ENCODE data around the gene CEP57.
A peak's percentile ranks its signal among the peaks of the same experiment; 100 is the strongest.
"Not testable (repeated sequence)": the region's sequence is repeated elsewhere in the genome, so short reads cannot be mapped to it uniquely, and the experiment has no call there.

CEP57 gene

DNA sequence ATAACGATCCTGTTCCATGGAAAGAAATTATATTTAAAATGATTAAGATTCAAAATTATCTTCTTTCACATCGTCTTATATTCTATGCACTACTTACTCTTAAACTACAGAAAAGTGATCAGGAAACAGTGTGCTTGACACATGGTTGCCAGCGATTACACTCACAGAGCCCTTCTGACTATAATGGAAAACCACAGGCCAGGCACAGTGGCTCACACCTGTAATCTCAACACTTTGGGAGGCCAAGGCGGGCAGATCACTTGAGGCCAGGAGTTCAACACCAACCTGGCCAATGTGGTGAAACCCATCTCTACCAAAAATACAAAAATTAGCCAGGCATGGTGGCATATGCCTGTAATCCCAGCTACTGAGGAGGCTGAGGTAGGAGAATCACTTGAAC, 69.7 kb downstream of the CEP57 start:
- DNase-seq (ENCODE audit: low spot score) = not testable (repeated sequence)

DNA sequence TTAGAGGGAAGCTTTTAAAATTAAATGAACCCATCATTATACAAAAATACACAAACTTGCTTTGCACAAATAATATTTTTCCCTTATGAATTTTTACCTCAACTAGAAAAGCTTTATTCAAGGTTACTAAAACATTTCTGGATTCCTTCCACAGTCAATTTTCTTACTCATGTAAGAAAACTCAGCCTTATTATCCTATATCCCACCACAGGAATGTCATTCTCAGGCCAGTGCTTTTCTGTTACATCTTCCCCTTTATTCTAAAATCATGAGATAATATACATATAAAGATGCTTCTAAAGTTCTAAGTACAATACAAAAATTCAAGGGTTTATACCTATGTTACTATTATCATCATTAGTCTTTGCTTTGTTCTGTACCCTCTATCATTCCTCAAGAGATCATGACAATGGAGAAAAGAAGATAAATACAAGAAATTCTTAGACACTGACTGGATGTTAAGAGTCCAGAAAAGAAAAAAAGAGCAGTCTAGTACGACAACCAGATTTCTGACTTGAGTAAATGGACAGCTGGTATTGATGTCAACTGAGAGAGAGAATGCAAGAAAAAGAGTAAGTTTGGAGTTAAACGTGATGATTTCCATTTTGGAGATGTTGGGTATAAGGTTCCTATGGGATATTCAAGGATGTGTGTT, 73.3 kb downstream of the CEP57 start:
- peak; percentile 9 for DNase-seq (ENCODE audit: low spot score)

- no peak for DNase-seq (ENCODE audit: low spot score)
Observed at GRCh38 chr11:95867105-95867504, 76.8 kb downstream of the CEP57 start.

GRCh38 chr11:95870877-95871276, 80.6 kb downstream of the CEP57 start:
- DNase-seq (ENCODE audit: low spot score) = not testable (repeated sequence)

DNA sequence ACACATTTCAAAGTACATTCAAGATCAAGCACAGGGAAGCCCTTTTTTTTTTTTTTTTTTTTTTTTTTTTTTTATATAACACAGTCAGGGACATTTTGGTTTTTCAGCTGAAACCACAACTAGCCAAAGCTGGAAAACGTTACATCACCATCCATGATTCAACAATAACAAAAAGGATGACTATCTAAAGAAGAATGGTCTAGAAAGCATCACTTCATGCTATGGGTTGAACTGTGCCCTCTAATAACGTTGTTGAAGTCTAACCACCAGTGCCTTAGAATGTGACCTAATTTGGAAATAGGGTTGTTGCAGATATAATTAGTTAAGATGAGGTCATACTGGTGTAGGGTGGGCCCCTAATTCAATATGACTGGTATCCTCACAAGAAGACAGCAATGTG, 87.0 kb downstream of the CEP57 start:
- DNase-seq (ENCODE audit: low spot score) = peak; percentile 96

Data from kidney tubule cell (primary cell).